ENCODE results near the gene DDX54. TPM values are rescaled to one million over a fixed set of nuclear protein-coding genes. Genes with fewer than 3 reads are reported as not detected.

The DDX54 gene
- total RNA-seq, 4 donors from 2014 or later, result 62.0 to 126 (median 66.5) TPM

DNA sequence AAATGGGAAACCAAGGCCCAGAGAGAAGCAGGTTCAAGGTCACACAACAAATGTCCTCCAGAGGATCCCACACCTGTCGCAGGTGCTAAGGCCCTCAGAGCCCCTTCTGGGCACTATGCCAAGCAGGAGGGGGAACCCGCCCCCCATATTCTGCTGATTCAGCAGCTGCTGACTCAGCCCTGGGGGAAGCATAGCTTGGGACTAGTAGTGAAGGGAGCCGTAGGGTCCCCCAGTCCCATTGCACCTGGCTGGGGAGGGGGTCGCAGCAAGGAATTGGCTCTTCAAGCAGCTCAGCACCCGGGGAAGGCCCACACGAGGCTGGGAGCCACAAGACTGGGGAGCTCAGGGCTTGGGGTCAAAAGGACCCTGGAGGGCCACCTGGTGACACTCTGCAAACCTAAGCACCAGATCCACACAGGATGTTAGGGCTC, 50.7 kb downstream of the DDX54 start:
- peaks cover 0 to 18% (median 6%) of the 10 kb centered on the region in 4 donors for H3K4me1 ChIP-seq
- no peaks in the 10 kb centered on the region for H3K27me3 ChIP-seq
- H3K36me3 ChIP-seq, result no peaks in the 10 kb centered on the region
- no peaks in the 10 kb centered on the region for H3K9me3 ChIP-seq
- no peak overlapping the region for H3K4me3 ChIP-seq
- TF ChIP-seq POLR2A (IDR thresholded peaks at IDR 0.05), result no peak
- TF ChIP-seq, protein P1, sequence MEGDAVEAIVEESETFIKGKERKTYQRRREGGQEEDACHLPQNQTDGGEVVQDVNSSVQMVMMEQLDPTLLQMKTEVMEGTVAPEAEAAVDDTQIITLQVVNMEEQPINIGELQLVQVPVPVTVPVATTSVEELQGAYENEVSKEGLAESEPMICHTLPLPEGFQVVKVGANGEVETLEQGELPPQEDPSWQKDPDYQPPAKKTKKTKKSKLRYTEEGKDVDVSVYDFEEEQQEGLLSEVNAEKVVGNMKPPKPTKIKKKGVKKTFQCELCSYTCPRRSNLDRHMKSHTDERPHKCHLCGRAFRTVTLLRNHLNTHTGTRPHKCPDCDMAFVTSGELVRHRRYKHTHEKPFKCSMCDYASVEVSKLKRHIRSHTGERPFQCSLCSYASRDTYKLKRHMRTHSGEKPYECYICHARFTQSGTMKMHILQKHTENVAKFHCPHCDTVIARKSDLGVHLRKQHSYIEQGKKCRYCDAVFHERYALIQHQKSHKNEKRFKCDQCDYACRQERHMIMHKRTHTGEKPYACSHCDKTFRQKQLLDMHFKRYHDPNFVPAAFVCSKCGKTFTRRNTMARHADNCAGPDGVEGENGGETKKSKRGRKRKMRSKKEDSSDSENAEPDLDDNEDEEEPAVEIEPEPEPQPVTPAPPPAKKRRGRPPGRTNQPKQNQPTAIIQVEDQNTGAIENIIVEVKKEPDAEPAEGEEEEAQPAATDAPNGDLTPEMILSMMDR (IDR thresholded peaks at IDR 0.05), result no peak
- H3K27ac ChIP-seq, result no peak overlapping the region
- DNase-seq, result no peak

DNA sequence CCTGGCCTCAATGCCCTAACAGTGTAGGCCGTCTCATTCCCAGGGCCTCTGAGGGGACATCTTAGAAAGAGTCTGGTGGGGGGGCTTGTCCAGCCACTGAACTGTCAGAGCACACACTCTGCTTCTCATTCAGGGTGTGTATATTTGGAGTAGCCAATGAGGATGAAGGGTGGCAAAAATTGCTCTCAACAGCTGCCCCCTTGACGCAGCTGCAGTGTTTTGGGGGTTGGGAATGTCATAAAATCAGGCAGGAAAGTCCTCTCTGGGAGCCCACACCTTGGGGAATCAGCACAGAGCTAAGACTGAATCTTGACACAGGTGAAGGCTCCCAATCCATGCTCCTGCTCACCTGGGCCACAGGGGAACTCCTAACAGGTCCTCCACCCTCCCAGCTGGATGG, 51.2 kb downstream of the DDX54 start:
- TF ChIP-seq, protein P1 (IDR thresholded peaks at IDR 0.05), result no peak
- TF ChIP-seq POLR2A (IDR thresholded peaks at IDR 0.05), result no peak
- Histone ChIP-seq H3K4me1 (peaks cover 0 to 18% (median 6%) of the 10 kb centered on the region in 4 donors), H3K4me3 (no peak overlapping the region), H3K36me3 (no peaks in the 10 kb centered on the region), H3K27me3 (no peaks in the 10 kb centered on the region), H3K27ac (no peak overlapping the region), H3K9me3 (no peaks in the 10 kb centered on the region)
- no peak for DNase-seq

DNA sequence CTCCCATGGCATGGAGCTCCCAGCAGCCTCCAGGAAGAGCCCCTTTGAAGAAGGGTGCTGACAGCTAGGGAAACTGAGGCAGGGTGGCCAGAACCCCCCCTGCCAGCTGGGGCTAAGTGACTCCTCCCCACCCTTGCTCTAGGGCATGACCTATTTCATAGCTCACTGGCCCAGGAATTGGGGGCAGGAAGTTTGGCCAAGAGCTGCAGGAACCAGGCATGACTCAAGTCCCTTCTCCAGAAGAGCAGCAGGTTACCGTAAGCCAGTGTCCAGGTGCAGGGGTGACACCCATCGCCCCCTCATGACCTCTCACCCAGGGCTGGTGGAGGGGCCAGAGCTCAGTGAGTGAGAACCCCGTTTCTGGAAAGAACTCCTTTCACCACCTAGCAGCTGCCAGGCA, 51.6 kb downstream of the DDX54 start:
- no peak overlapping the region for H3K4me3 ChIP-seq
- H3K27me3 ChIP-seq, result no peaks in the 10 kb centered on the region
- TF ChIP-seq, protein P1 (IDR thresholded peaks at IDR 0.05), result no peak
- TF ChIP-seq POLR2A (IDR thresholded peaks at IDR 0.05), result no peak
- peaks cover 0 to 18% (median 6%) of the 10 kb centered on the region in 4 donors for H3K4me1 ChIP-seq
- no peaks in the 10 kb centered on the region for H3K9me3 ChIP-seq
- DNase-seq, result no peak
- no peaks in the 10 kb centered on the region for H3K36me3 ChIP-seq
- H3K27ac ChIP-seq, result no peak overlapping the region

DNA sequence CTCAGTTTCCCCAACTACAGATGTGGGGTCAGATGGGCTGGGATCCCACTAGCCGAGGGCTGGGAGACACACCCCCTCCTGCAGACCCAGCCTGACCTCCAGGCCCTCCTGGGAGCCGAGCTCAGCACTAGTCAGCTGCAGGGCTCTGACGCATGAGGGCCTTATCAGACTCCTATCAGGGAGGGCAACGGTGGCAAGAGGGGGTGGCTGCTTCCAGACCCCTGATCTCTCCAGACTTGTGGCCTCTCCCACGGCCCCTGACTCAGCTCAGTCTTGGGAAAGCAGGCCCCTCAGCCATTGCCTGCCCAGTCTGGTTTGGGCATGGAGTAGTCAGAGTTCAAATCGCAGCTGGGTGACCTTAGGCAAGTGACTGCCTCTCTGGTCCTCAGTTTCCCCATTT, 52.2 kb downstream of the DDX54 start:
- Histone ChIP-seq H3K36me3 (no peaks in the 10 kb centered on the region), H3K27ac (no peak overlapping the region), H3K9me3 (no peaks in the 10 kb centered on the region), H3K27me3 (no peaks in the 10 kb centered on the region), H3K4me3 (no peak overlapping the region), H3K4me1 (peaks cover 0 to 18% (median 6%) of the 10 kb centered on the region in 4 donors)
- TF ChIP-seq, protein P1 (IDR thresholded peaks at IDR 0.05), result no peak
- no peak for TF ChIP-seq POLR2A (IDR thresholded peaks at IDR 0.05)
- DNase-seq, result no peak

DNA sequence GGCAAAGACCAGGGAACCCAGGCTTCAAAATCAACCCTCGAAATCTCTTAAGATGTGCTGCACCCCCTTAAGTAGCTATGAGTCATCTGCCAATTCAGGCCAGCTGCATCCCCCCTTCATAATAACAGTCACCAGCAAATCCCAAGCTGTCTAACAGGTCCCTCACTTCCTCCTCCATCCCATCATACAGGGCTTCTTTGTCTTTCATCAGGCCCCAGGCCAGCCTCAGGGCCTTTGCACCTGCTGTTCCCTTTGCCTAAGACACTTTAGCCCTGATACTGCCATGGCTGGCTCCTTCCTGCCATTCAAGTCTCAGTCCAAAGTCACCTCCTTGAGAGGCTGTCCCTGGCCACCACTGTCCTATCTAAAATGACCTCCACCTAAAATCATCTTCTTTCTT, 53.7 kb downstream of the DDX54 start:
- H3K4me3 ChIP-seq, result no peak overlapping the region
- no peaks in the 10 kb centered on the region for H3K36me3 ChIP-seq
- peaks cover 0 to 17% (median 6%) of the 10 kb centered on the region in 4 donors for H3K4me1 ChIP-seq
- no peak for DNase-seq
- no peaks in the 10 kb centered on the region for H3K9me3 ChIP-seq
- no peaks in the 10 kb centered on the region for H3K27me3 ChIP-seq
- H3K27ac ChIP-seq, result no peak overlapping the region
- TF ChIP-seq POLR2A (IDR thresholded peaks at IDR 0.05), result no peak
- TF ChIP-seq, protein P1 (IDR thresholded peaks at IDR 0.05), result no peak
